Measurements from ENCODE around the gene ELF2.
"Not testable (repeated sequence)": the region's sequence is repeated elsewhere in the genome, so short reads cannot be mapped to it uniquely, and the experiment has no call there.

- not testable (repeated sequence) for TF ChIP-seq CTCF (conservative IDR thresholded peaks at IDR 0.05; ENCODE audit: low read depth, low read length); EZH2 (IDR thresholded peaks at IDR 0.05; ENCODE audit: borderline replicate concordance, low read depth, low read length, poor library complexity, severe bottlenecking)
Observed at GRCh38 chr4:139213633-139214032, 36.6 kb upstream of the ELF2 start.
